Nephron progenitor cell (in vitro differentiated cells): ENCODE data around the gene S100A4.

ENCODE experiments used
- DNase-seq: peaks from one replicate; pipeline ENCODE4 v3.0.0; 2021
- H3K27ac Mint-ChIP-seq: 2 replicates; pipeline ENCODE4 v1.8.0; 2021; ENCODE audit warnings: mild to moderate bottlenecking, moderate library complexity, mixed read lengths
- H3K27me3 Mint-ChIP-seq: 2 replicates; pipeline ENCODE4 v1.8.0; 2021; ENCODE audit warnings: mild to moderate bottlenecking, low read depth, mixed read lengths; ENCODE audit not compliant: poor library complexity
- H3K36me3 Mint-ChIP-seq: 2 replicates; pipeline ENCODE4 v1.8.0; 2021; ENCODE audit warnings: low read depth, mixed read lengths
- H3K4me1 Mint-ChIP-seq: 2 replicates; pipeline ENCODE4 v1.8.0; 2021; ENCODE audit warnings: mixed read lengths
- H3K4me3 Mint-ChIP-seq: 2 replicates; pipeline ENCODE4 v1.8.0; 2021; ENCODE audit warnings: mild to moderate bottlenecking, moderate library complexity, mixed read lengths
- H3K9me3 Mint-ChIP-seq: 2 replicates; pipeline ENCODE4 v1.8.0; 2021; ENCODE audit warnings: mild to moderate bottlenecking, moderate library complexity, mixed read lengths
- TF ChIP-seq, protein P1 (sequence below): fragments of 200-600 bp; sonication (generic); IDR thresholded peaks from 2 replicates; pipeline ENCODE4 v1.5.0; 2021; ENCODE audit warnings: antibody characterized with exemption

Gene S100A4

DNA sequence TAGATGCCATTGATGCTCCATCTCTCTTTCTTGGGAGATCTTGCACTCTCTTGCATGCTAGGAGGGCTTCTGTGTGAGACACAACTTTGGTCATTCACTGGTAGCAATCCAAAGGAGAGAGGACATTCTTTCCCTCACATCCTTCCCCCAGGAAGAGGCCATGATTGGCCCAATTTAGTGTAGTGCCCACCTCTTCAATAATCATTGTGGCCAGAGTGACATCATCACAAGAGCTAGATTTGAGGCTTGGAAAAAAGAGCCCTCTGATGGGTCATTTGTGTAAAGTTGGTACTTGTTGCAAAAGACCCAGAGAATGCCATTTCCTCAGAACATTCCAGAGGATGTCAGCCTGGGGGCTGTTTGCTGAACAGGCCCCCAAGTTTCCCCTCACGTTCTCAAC lies 40.0 kb downstream of the S100A4 start:
- no peak for DNase-seq
- Mint-ChIP-seq H3K4me3 (no peak overlapping the region), H3K4me1 (peaks cover 20% of the 10 kb centered on the region), H3K27me3 (peaks cover 17% of the 10 kb centered on the region), H3K36me3 (no peaks in the 10 kb centered on the region), H3K9me3 (no peaks in the 10 kb centered on the region), H3K27ac (no peak overlapping the region)
- TF ChIP-seq, protein P1, sequence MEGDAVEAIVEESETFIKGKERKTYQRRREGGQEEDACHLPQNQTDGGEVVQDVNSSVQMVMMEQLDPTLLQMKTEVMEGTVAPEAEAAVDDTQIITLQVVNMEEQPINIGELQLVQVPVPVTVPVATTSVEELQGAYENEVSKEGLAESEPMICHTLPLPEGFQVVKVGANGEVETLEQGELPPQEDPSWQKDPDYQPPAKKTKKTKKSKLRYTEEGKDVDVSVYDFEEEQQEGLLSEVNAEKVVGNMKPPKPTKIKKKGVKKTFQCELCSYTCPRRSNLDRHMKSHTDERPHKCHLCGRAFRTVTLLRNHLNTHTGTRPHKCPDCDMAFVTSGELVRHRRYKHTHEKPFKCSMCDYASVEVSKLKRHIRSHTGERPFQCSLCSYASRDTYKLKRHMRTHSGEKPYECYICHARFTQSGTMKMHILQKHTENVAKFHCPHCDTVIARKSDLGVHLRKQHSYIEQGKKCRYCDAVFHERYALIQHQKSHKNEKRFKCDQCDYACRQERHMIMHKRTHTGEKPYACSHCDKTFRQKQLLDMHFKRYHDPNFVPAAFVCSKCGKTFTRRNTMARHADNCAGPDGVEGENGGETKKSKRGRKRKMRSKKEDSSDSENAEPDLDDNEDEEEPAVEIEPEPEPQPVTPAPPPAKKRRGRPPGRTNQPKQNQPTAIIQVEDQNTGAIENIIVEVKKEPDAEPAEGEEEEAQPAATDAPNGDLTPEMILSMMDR, result no peak

DNA sequence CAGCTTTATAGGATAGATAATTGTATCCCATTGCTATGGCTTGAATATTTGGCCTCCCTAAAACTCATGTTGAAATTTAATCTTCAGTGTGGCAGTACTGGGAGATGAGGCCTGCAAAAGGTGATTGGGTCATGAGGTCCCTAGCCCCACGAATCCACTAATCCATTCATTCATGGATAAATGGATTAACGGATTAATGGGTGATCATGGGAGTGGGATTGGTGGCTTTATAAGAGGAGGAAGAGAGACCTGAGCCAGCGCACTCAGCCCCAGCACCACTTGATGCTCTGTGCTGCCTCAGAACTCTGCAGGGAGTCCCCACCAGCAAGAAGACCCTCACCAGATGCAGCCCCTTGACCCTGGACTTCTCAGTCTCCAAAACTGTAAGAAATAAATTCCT lies 41.8 kb downstream of the S100A4 start:
- no peak for DNase-seq
- TF ChIP-seq, protein P1, result no peak
- H3K36me3 Mint-ChIP-seq, result no peaks in the 10 kb centered on the region
- no peaks in the 10 kb centered on the region for H3K9me3 Mint-ChIP-seq
- H3K27me3 Mint-ChIP-seq, result peaks cover 24% of the 10 kb centered on the region
- peaks cover 25% of the 10 kb centered on the region for H3K4me1 Mint-ChIP-seq
- no peak overlapping the region for H3K27ac Mint-ChIP-seq
- no peak overlapping the region for H3K4me3 Mint-ChIP-seq

DNA sequence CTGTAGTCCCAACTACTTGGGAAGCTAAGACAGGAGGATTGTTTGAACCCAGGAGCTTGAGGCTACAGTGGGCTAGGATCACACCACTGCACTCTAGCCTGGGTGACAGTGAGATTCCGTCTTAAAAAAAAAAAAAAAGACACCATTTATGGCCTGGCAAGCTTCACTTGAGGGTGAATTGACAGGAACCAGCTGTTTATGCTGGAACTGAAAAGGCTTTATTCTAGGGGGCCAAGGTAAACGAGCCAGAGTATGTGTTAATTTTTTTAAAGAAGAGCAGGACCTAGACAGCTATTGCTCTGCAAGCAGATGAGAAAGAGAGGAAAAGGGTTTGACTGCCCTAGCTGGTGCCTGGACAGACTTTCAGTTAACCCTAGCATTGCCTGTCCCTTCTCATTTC lies 46.9 kb downstream of the S100A4 start:
- peaks cover 18% of the 10 kb centered on the region for H3K4me1 Mint-ChIP-seq
- H3K27ac Mint-ChIP-seq, result no peak overlapping the region
- H3K9me3 Mint-ChIP-seq, result no peaks in the 10 kb centered on the region

DNA sequence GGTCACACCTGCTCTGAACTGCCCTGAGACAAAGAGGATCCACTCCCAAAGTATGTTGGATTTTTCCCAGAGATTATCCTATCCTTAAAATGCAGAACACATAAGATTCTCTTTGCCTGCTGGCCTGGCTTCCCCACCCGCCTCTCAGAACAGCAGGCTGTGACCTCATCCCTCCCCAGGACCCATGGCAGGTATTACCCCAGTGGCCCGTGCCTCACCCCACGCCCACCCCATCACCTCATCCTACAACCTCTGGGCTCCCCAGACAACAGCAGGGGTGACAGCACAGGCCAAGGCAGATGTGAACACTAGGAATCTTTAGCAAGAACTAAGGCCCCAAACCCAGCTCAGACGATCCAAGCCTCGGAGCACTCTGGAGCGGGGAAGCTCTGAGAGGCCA lies 50.1 kb downstream of the S100A4 start:
- peak overlapping the region; percentile 39 for H3K4me3 Mint-ChIP-seq
- no peaks in the 10 kb centered on the region for H3K9me3 Mint-ChIP-seq

More for the DNA sequence above, 46.9 kb downstream of the S100A4 start:
- no peak for DNase-seq
- H3K36me3 Mint-ChIP-seq, result no peaks in the 10 kb centered on the region
- no peak overlapping the region for H3K4me3 Mint-ChIP-seq
- peaks cover 28% of the 10 kb centered on the region for H3K27me3 Mint-ChIP-seq
- TF ChIP-seq, protein P1, result no peak

DNA sequence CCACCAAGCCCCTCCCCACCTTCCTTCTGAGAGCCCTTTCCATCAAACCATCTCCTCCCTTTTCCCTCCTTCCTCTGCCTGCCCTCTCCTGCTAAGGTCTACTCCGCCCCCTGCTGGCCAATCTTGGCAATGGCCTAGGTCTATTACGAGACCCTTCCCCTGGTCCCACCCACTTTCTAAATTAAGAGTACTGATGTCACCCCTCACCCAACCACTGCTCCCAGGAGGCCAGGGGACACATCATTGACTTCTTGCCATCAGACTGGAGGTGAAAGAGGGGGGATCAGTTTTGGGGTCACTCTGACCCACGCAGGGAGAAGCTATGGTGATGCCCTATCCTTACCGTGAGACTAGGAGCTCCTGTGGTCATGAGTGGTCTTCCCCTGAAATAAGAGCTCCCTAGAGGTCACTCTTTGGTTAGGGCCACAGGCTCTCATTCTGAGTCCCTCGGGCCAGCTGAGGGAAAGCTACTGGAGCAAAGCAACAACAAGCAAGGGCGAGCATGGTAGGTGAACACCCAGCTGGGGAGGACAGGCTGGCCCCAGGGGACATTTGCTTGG lies 50.5 kb downstream of the S100A4 start:
- H3K4me3 Mint-ChIP-seq, result no peak overlapping the region
- no peaks in the 10 kb centered on the region for H3K36me3 Mint-ChIP-seq
- H3K27ac Mint-ChIP-seq, result no peak overlapping the region
- no peaks in the 10 kb centered on the region for H3K9me3 Mint-ChIP-seq
- H3K4me1 Mint-ChIP-seq, result peaks cover 32% of the 10 kb centered on the region
- DNase-seq, result peak; percentile 98
- peaks cover 32% of the 10 kb centered on the region for H3K27me3 Mint-ChIP-seq
- TF ChIP-seq, protein P1, result peak; percentile 87

More for the DNA sequence above, 50.1 kb downstream of the S100A4 start:
- H3K27me3 Mint-ChIP-seq, result peaks cover 35% of the 10 kb centered on the region
- DNase-seq, result no peak
- H3K36me3 Mint-ChIP-seq, result no peaks in the 10 kb centered on the region
- peaks cover 28% of the 10 kb centered on the region for H3K4me1 Mint-ChIP-seq
- H3K27ac Mint-ChIP-seq, result peak overlapping the region; percentile 84
- TF ChIP-seq, protein P1, result no peak
